Common myeloid progenitor, CD34-positive (primary cell): ENCODE results near the gene CA4.
"Not testable (repeated sequence)": the region's sequence is repeated elsewhere in the genome, so short reads cannot be mapped to it uniquely, and the experiment has no call there.

Source experiments
- CTCF ChIA-PET: fragments of 350-600 bp; sonication (Branson Sonifier 250); formaldehyde crosslinking; loops from one replicate; lab custom pipeline; 2021; ENCODE audit warnings: antibody characterized with exemption; lab: Charles Lee
- POLR2A ChIA-PET: fragments of 350-600 bp; sonication (Branson Sonifier 250); formaldehyde crosslinking; loops from one replicate; lab custom pipeline; 2021; ENCODE audit warnings: antibody characterized with exemption; lab: Charles Lee
- DNase-seq, 3 donors: peaks; one replicate each; pipeline versions ENCODE4 v3.0.0 to v3.0.0-alpha.2; 2013
- H3K27ac ChIP-seq, 2 experiments: 1 replicate in 1 of 2; 2 replicates in 1 of 2; pipeline ENCODE4 v1.7.0; 2013; ENCODE audit warnings: inconsistent platforms in 2 of 2, low read length in 2 of 2, mild to moderate bottlenecking in 2 of 2, low read depth in 1 of 2, moderate library complexity in 1 of 2; ENCODE audit not compliant: severe bottlenecking in 2 of 2, insufficient read depth in 1 of 2, poor library complexity in 1 of 2
- H3K27me3 ChIP-seq, 5 experiments: replicated peaks in 2 of 5; 1 replicate in 3 of 5; 2 replicates in 2 of 5; pipeline versions ENCODE4 v1.6.1 to v1.7.0; 2013; ENCODE audit warnings: low read length in 4 of 5, mild to moderate bottlenecking in 2 of 5, moderate library complexity in 2 of 5, inconsistent platforms in 1 of 5; ENCODE audit not compliant: insufficient read depth in 5 of 5, control insufficient read depth in 4 of 5
- H3K36me3 ChIP-seq, 4 experiments: 1 replicate in 2 of 4; 2 replicates in 2 of 4; pipeline versions ENCODE4 v1.6.1 to v1.7.0; 2013; ENCODE audit warnings: low read length in 3 of 4, control low read depth in 1 of 4, mild to moderate bottlenecking in 1 of 4; ENCODE audit not compliant: control insufficient read depth in 4 of 4, insufficient read depth in 4 of 4
- H3K4me1 ChIP-seq, 4 experiments: 1 replicate in 3 of 4; 2 replicates in 1 of 4; pipeline versions ENCODE4 v1.6.1 to v1.7.1; 2013; ENCODE audit warnings: low read length in 3 of 4, mild to moderate bottlenecking in 3 of 4, control low read depth in 1 of 4, inconsistent platforms in 1 of 4, moderate library complexity in 1 of 4; ENCODE audit not compliant: control insufficient read depth in 4 of 4, insufficient read depth in 4 of 4; ENCODE audit errors: control extremely low read depth in 1 of 4
- H3K4me3 ChIP-seq, 7 experiments: 1 replicate in 4 of 7; 2 replicates in 3 of 7; pipeline versions ENCODE4 v1.5.1 to v1.7.0; 2013; ENCODE audit warnings: mild to moderate bottlenecking in 7 of 7, low read length in 6 of 7, moderate library complexity in 6 of 7, inconsistent platforms in 2 of 7, low read depth in 2 of 7, control low read depth in 1 of 7; ENCODE audit not compliant: insufficient read depth in 4 of 7, control insufficient read depth in 1 of 7; ENCODE audit errors: extremely low read depth in 1 of 7
- H3K9me3 ChIP-seq, 5 experiments: 1 replicate in 4 of 5; 2 replicates in 1 of 5; pipeline versions ENCODE4 v1.6.1 to v1.7.1; 2013; ENCODE audit warnings: low read length in 4 of 5, mild to moderate bottlenecking in 2 of 5, inconsistent platforms in 1 of 5, low read depth in 1 of 5, moderate library complexity in 1 of 5; ENCODE audit not compliant: control insufficient read depth in 4 of 5, insufficient read depth in 2 of 5; ENCODE audit errors: control extremely low read depth in 1 of 5
- WGBS: methylation state at CpG from one replicate; pipeline ENCODE4 v1.1.5; 2013; ENCODE audit not compliant: insufficient coverage; 5-methylcytosine and 5-hydroxymethylcytosine counted together

Gene CA4

GRCh38 chr17:60188759-60189158, 39.0 kb downstream of the CA4 start:
- Histone ChIP-seq H3K36me3 (peaks cover 12 to 43% (median 26%) of the 10 kb centered on the region in 4 experiments), H3K4me3 (no peak overlapping the region), H3K4me1 (peaks cover 0 to 24% (median 12%) of the 10 kb centered on the region in 4 experiments), H3K9me3 (no peaks in the 10 kb centered on the region), H3K27me3 (no peaks in the 10 kb centered on the region), H3K27ac (no peak overlapping the region)
- no peak for DNase-seq
- WGBS, result no CpG with 5 or more reads among the region's 4 CpGs
- ChIA-PET CTCF (no interaction called here), POLR2A (no interaction called here)

GRCh38 chr17:60190032-60190431, 40.3 kb downstream of the CA4 start:
- Histone ChIP-seq H3K27ac (peak overlapping the region in 1 of 2 experiments; percentile 34), H3K36me3 (peaks cover 9 to 38% (median 26%) of the 10 kb centered on the region in 4 experiments), H3K4me1 (peaks cover 0 to 24% (median 12%) of the 10 kb centered on the region in 4 experiments)
- POLR2A ChIA-PET, H3K27me3 ChIP-seq, DNase-seq, CTCF ChIA-PET, H3K4me3 ChIP-seq, H3K9me3 ChIP-seq: not testable (repeated sequence)
- WGBS, result 100% methylated on average over 4 of the region's 4 CpGs

- H3K4me3 ChIP-seq, DNase-seq, H3K27me3 ChIP-seq, POLR2A ChIA-PET, H3K4me1 ChIP-seq, H3K9me3 ChIP-seq, H3K27ac ChIP-seq: not testable (repeated sequence)
- WGBS, result 100% methylated on average over 3 of the region's 3 CpGs
- CTCF ChIA-PET, result interaction anchor here (0.7 to 1.5 kb wide), 2 partner anchors 50 to 53 kb away, joined by 3 to 4 read pairs; no protein-coding TSS in a partner anchor
- H3K36me3 ChIP-seq, result peaks cover 12 to 44% (median 29%) of the 10 kb centered on the region in 4 experiments
Observed at GRCh38 chr17:60193032-60193431, 43.3 kb downstream of the CA4 start.

- Histone ChIP-seq H3K27me3 (no peaks in the 10 kb centered on the region), H3K9me3 (no peaks in the 10 kb centered on the region), H3K27ac (no peak overlapping the region), H3K36me3 (peaks cover 15 to 48% (median 32%) of the 10 kb centered on the region in 4 experiments), H3K4me1 (peaks cover 0 to 3% (median 0%) of the 10 kb centered on the region in 4 experiments), H3K4me3 (no peak overlapping the region)
- ChIA-PET CTCF (interaction anchor here (0.7 to 1.5 kb wide), 2 partner anchors 53 to 261 kb away, joined by 3 to 4 read pairs; no protein-coding TSS in a partner anchor), POLR2A (no interaction called here)
- WGBS, result 87% methylated on average over 2 of the region's 2 CpGs
- DNase-seq, result no peak
Observed at GRCh38 chr17:60193482-60193881, 43.7 kb downstream of the CA4 start.

GRCh38 chr17:60194141-60194540, 44.4 kb downstream of the CA4 start:
- peaks cover 15 to 50% (median 29%) of the 10 kb centered on the region in 4 experiments for H3K36me3 ChIP-seq
- H3K27ac ChIP-seq, H3K9me3 ChIP-seq, POLR2A ChIA-PET, H3K4me1 ChIP-seq, DNase-seq, H3K4me3 ChIP-seq, H3K27me3 ChIP-seq: not testable (repeated sequence)
- WGBS, result 100% methylated on average over 3 of the region's 4 CpGs
- CTCF ChIA-PET, result interaction anchor here (0.7 kb wide), 1 partner anchor 260 kb away, joined by 3 read pairs; no protein-coding TSS in a partner anchor

- H3K36me3 ChIP-seq, result peaks cover 8 to 22% (median 14%) of the 10 kb centered on the region in 4 experiments
- H3K27me3 ChIP-seq, DNase-seq, H3K27ac ChIP-seq, POLR2A ChIA-PET, H3K9me3 ChIP-seq, H3K4me1 ChIP-seq, H3K4me3 ChIP-seq: not testable (repeated sequence)
- CTCF ChIA-PET, result interaction anchor here (1.1 kb wide), 1 partner anchor 56 kb away, joined by 3 read pairs; no protein-coding TSS in a partner anchor
- WGBS, result no CpG with 5 or more reads among the region's 1 CpG
Observed at GRCh38 chr17:60198630-60199029, 48.9 kb downstream of the CA4 start.

GRCh38 chr17:60205782-60206181, 56.0 kb downstream of the CA4 start:
- H3K9me3 ChIP-seq, H3K4me1 ChIP-seq, DNase-seq, H3K4me3 ChIP-seq, H3K27ac ChIP-seq, POLR2A ChIA-PET, H3K27me3 ChIP-seq, H3K36me3 ChIP-seq, CTCF ChIA-PET: not testable (repeated sequence)
